ENCODE measurements around the gene OSGIN1. TPM values are rescaled to one million over a fixed set of nuclear protein-coding genes. Genes with fewer than 3 reads are reported as not detected.

Gene OSGIN1
- total RNA-seq, 1 donor from 2014 or later: 12.5 TPM

GRCh38 chr16:83968306-83968851, 15.3 kb downstream of the OSGIN1 start:
- TF ChIP-seq CTCF (IDR thresholded peaks at IDR 0.05; ENCODE audit: borderline replicate concordance): no peak
- no peak for DNase-seq
- peaks cover 10% of the 10 kb centered on the region for H3K36me3 ChIP-seq
- H3K27me3 ChIP-seq (ENCODE audit: low read depth): peaks cover 16% of the 10 kb centered on the region
- intact Hi-C loops (cut with micrococcal nuclease): loop anchor here (10.0 kb wide), 1 partner anchor 96 kb away; no protein-coding TSS in a partner anchor
- H3K9me3 ChIP-seq (replicated peaks): no peaks in the 10 kb centered on the region
- no peak overlapping the region for H3K27ac ChIP-seq (replicated peaks)
- H3K4me1 ChIP-seq: peaks cover 7% of the 10 kb centered on the region
- H3K4me3 ChIP-seq: peak overlapping the region; percentile 64

GRCh38 chr16:83968891-83969649, 16.0 kb downstream of the OSGIN1 start:
- H3K4me1 ChIP-seq: peaks cover 1% of the 10 kb centered on the region
- H3K27me3 ChIP-seq (ENCODE audit: low read depth): peaks cover 16% of the 10 kb centered on the region
- no peak for TF ChIP-seq CTCF (IDR thresholded peaks at IDR 0.05; ENCODE audit: borderline replicate concordance)
- no peaks in the 10 kb centered on the region for H3K9me3 ChIP-seq (replicated peaks)
- peak; percentile 9 for DNase-seq
- intact Hi-C loops (cut with micrococcal nuclease): loop anchor here (10.0 kb wide), 1 partner anchor 96 kb away; no protein-coding TSS in a partner anchor
- peak overlapping the region; percentile 33 for H3K4me3 ChIP-seq
- no peak overlapping the region for H3K27ac ChIP-seq (replicated peaks)
- peaks cover 10% of the 10 kb centered on the region for H3K36me3 ChIP-seq

GRCh38 chr16:83969771-83970429, 16.9 kb downstream of the OSGIN1 start:
- no peaks in the 10 kb centered on the region for H3K9me3 ChIP-seq (replicated peaks)

GRCh38 chr16:83970430-83970815, 17.4 kb downstream of the OSGIN1 start:
- H3K4me3 ChIP-seq: no peak overlapping the region
- DNase-seq: peak; percentile 3
- no peak overlapping the region for H3K27ac ChIP-seq (replicated peaks)
- H3K4me1 ChIP-seq: no peaks in the 10 kb centered on the region
- intact Hi-C loops (cut with micrococcal nuclease): no loop called here
- TF ChIP-seq CTCF (IDR thresholded peaks at IDR 0.05; ENCODE audit: borderline replicate concordance): no peak
- peaks cover 6% of the 10 kb centered on the region for H3K36me3 ChIP-seq
- no peaks in the 10 kb centered on the region for H3K9me3 ChIP-seq (replicated peaks)
- peaks cover 16% of the 10 kb centered on the region for H3K27me3 ChIP-seq (ENCODE audit: low read depth)

More at GRCh38 chr16:83969771-83970429, 16.9 kb downstream of the OSGIN1 start:
- Histone ChIP-seq H3K27ac (replicated peaks) (no peak overlapping the region), H3K27me3 (ENCODE audit: low read depth) (peaks cover 16% of the 10 kb centered on the region), H3K36me3 (peaks cover 10% of the 10 kb centered on the region), H3K4me3 (no peak overlapping the region), H3K4me1 (no peaks in the 10 kb centered on the region)
- no peak for TF ChIP-seq CTCF (IDR thresholded peaks at IDR 0.05; ENCODE audit: borderline replicate concordance)
- intact Hi-C loops (cut with micrococcal nuclease): loop anchor here (10.0 kb wide), 1 partner anchor 95 kb away; no protein-coding TSS in a partner anchor
- peak; percentile 10 for DNase-seq

- Histone ChIP-seq H3K27ac (replicated peaks) (no peak overlapping the region), H3K36me3 (no peaks in the 10 kb centered on the region), H3K4me1 (no peaks in the 10 kb centered on the region), H3K4me3 (no peak overlapping the region), H3K9me3 (replicated peaks) (no peaks in the 10 kb centered on the region), H3K27me3 (ENCODE audit: low read depth) (peaks cover 16% of the 10 kb centered on the region)
- intact Hi-C loops (cut with micrococcal nuclease): no loop called here
- DNase-seq: peak; percentile 5
- TF ChIP-seq CTCF (IDR thresholded peaks at IDR 0.05; ENCODE audit: borderline replicate concordance): no peak
Observed at GRCh38 chr16:83971165-83972130, 18.4 kb downstream of the OSGIN1 start.

All from left ventricle myocardium inferior (tissue), 1 donor.